AG10803 (cell line): ENCODE results near the gene RBM18.
A peak's percentile ranks its signal among the peaks of the same experiment; 100 is the strongest.

Experiments
- DNase-seq: peaks from one replicate; pipeline ENCODE4 v3.0.0; 2010; ENCODE audit warnings: low read depth
- H3K4me3 ChIP-seq: 2 replicates; pipeline ENCODE4 v1.5.1; 2011; ENCODE audit warnings: mild to moderate bottlenecking, low read length, control low read depth
- CTCF ChIP-seq: conservative IDR thresholded peaks from 2 replicates; pipeline ENCODE4 v1.5.1; 2011; ENCODE audit warnings: mild to moderate bottlenecking, low read length, control low read depth, inconsistent platforms

The RBM18 gene

GRCh38 chr9:122213589-122214413 is 50.8 kb downstream of the RBM18 start:
- H3K4me3 ChIP-seq: peak overlapping the region; percentile 20
- TF ChIP-seq CTCF: no peak
- DNase-seq: no peak

- no peak for DNase-seq
- no peak overlapping the region for H3K4me3 ChIP-seq
- no peak for TF ChIP-seq CTCF
These were observed 51.5 kb downstream of the RBM18 start for GRCh38 chr9:122213102-122213588.

GRCh38 chr9:122212473-122213004 is 52.1 kb downstream of the RBM18 start:
- no peak overlapping the region for H3K4me3 ChIP-seq
- TF ChIP-seq CTCF: no peak
- no peak for DNase-seq

- no peak for TF ChIP-seq CTCF
- no peak for DNase-seq
- H3K4me3 ChIP-seq: no peak overlapping the region
These were observed 55.2 kb downstream of the RBM18 start for GRCh38 chr9:122209451-122209850.

GRCh38 chr9:122207096-122207495 is 57.5 kb downstream of the RBM18 start:
- no peak overlapping the region for H3K4me3 ChIP-seq
- TF ChIP-seq CTCF: no peak
- no peak for DNase-seq

GRCh38 chr9:122206118-122207046 is 58.3 kb downstream of the RBM18 start:
- DNase-seq: peak; percentile 85
- TF ChIP-seq CTCF: no peak

More at GRCh38 chr9:122206118-122207046, 58.3 kb downstream of the RBM18 start:
- H3K4me3 ChIP-seq: no peak overlapping the region
